ENCODE data around the gene CCDC171. TPM values are rescaled to one million over a fixed set of nuclear protein-coding genes. Genes with fewer than 3 reads are reported as not detected.
"Not testable (repeated sequence)": the region's sequence is repeated elsewhere in the genome, so short reads cannot be mapped to it uniquely, and the experiment has no call there.

The CCDC171 gene
- total RNA-seq, 4 donors from 2014 or later, result 3.2 to 12.4 (median 7.3) TPM

DNA sequence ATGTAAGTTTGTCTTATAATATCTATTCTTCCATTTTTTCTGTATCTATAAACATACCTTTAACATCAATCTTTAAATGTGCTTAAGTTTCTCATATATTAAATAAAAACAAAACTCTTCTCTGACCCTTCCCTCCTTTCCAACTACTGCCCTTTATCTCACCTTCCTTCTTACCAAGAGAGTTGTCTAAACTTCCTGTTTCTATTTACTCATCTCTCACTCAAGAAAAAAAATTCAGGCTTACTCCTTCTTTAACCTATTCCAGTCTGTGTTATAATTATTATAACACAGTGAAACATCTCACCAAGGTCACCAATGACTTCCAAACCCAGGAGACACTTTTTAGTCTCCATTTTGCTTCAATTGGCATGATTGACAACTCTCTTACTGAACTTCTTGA, 140.9 kb downstream of the CCDC171 start:
- Histone ChIP-seq H3K27ac (no peak overlapping the region), H3K36me3 (no peaks in the 10 kb centered on the region), H3K4me1 (no peaks in the 10 kb centered on the region), H3K9me3 (no peaks in the 10 kb centered on the region), H3K27me3 (no peaks in the 10 kb centered on the region), H3K4me3 (no peak overlapping the region)
- no peak for TF ChIP-seq POLR2A (IDR thresholded peaks at IDR 0.05)
- TF ChIP-seq EP300 (IDR thresholded peaks at IDR 0.05), result no peak
- TF ChIP-seq, protein P1, sequence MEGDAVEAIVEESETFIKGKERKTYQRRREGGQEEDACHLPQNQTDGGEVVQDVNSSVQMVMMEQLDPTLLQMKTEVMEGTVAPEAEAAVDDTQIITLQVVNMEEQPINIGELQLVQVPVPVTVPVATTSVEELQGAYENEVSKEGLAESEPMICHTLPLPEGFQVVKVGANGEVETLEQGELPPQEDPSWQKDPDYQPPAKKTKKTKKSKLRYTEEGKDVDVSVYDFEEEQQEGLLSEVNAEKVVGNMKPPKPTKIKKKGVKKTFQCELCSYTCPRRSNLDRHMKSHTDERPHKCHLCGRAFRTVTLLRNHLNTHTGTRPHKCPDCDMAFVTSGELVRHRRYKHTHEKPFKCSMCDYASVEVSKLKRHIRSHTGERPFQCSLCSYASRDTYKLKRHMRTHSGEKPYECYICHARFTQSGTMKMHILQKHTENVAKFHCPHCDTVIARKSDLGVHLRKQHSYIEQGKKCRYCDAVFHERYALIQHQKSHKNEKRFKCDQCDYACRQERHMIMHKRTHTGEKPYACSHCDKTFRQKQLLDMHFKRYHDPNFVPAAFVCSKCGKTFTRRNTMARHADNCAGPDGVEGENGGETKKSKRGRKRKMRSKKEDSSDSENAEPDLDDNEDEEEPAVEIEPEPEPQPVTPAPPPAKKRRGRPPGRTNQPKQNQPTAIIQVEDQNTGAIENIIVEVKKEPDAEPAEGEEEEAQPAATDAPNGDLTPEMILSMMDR (IDR thresholded peaks at IDR 0.05), result no peak
- no peak for TF ChIP-seq POLR2AphosphoS5 (IDR thresholded peaks at IDR 0.05)
- no peak for DNase-seq (ENCODE audit: low spot score in 2 of 2)

DNA sequence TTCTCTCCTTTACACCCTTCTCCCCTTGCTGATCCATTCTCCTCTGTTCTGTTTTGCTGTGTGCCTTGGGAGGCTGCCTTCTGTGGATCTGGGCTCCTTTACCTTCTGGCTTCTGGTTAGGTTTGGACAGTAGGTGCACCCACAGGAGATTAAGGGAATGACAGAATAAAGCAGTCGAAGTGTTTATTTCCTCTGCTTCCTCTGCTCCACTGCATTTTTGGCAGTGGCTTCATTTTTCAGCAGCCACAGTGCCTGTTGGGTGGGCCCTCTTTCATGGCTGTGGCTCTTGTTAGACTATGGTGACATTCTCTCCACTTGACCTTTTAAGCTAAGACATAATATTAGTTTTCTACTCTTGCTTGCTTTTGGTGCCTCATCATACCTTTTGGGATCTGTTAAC, 144.1 kb downstream of the CCDC171 start:
- no peaks in the 10 kb centered on the region for H3K4me1 ChIP-seq
- WGBS, result 38% methylated on average over 1 of the region's 1 CpG
- no peak for DNase-seq (ENCODE audit: low spot score in 2 of 2)
- H3K4me3 ChIP-seq, result no peak overlapping the region
- no peaks in the 10 kb centered on the region for H3K27me3 ChIP-seq
- no peak for TF ChIP-seq POLR2AphosphoS5 (IDR thresholded peaks at IDR 0.05)
- TF ChIP-seq, protein P1 (IDR thresholded peaks at IDR 0.05), result no peak
- TF ChIP-seq EP300 (IDR thresholded peaks at IDR 0.05), result no peak
- no peak for TF ChIP-seq POLR2A (IDR thresholded peaks at IDR 0.05)
- H3K36me3 ChIP-seq, result no peaks in the 10 kb centered on the region
- no peaks in the 10 kb centered on the region for H3K9me3 ChIP-seq
- no peak overlapping the region for H3K27ac ChIP-seq

GRCh38 chr9:15697446-15697851, 144.6 kb downstream of the CCDC171 start:
- WGBS, result 72% methylated on average over 2 of the region's 2 CpGs
- H3K4me1 ChIP-seq, result no peaks in the 10 kb centered on the region
- no peak overlapping the region for H3K27ac ChIP-seq
- TF ChIP-seq POLR2AphosphoS5 (IDR thresholded peaks at IDR 0.05) (no peak), EP300 (IDR thresholded peaks at IDR 0.05) (no peak), POLR2A (IDR thresholded peaks at IDR 0.05) (no peak)
- TF ChIP-seq, protein P1 (IDR thresholded peaks at IDR 0.05), result no peak
- no peak for DNase-seq (ENCODE audit: low spot score in 2 of 2)
- H3K4me3 ChIP-seq, result no peak overlapping the region
- H3K27me3 ChIP-seq, result no peaks in the 10 kb centered on the region
- no peaks in the 10 kb centered on the region for H3K36me3 ChIP-seq
- no peaks in the 10 kb centered on the region for H3K9me3 ChIP-seq

DNA sequence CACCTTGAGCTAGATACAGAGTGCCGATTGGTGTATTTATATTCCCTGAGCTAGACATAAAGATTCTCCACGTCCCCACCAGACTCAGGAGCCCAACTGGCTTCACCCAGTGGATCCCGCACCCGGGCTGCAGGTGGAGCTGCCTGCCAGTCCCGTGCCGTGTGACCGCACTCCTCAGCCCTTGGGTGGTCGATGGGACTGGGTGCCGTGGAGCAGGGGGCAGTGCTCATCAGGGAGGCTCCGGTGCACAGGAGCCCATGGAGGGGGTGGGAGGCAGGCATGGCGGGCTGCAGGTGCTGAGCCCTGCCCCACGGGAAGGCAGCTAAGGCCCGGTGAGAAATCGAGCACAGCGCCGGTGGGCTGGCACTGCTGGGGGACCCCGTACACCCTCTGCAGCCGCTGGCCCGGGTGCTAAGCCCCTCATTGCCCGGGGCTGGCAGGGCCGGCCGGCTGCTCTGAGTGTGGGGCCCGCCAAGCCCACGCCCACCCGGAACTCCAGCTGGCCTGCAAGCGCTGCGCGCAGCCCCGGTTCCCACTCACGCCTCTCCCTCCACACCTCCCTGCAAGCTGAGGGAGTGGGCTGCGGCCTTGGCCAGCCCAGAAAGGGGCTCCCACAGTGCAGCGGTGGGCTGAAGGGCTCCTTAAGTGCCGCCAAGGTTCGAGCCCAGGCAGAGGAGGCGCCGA, 147.2 kb downstream of the CCDC171 start:
- WGBS, result 97% methylated on average over 16 of the region's 36 CpGs
- H3K4me3 ChIP-seq; H3K36me3 ChIP-seq; H3K27me3 ChIP-seq; H3K9me3 ChIP-seq; H3K4me1 ChIP-seq; DNase-seq (ENCODE audit: low spot score in 2 of 2); H3K27ac ChIP-seq: not testable (repeated sequence)

- WGBS, result 88% methylated on average over 3 of the region's 3 CpGs
- TF ChIP-seq POLR2A (IDR thresholded peaks at IDR 0.05) (no peak), POLR2AphosphoS5 (IDR thresholded peaks at IDR 0.05) (no peak), EP300 (IDR thresholded peaks at IDR 0.05) (no peak)
- TF ChIP-seq, protein P1 (IDR thresholded peaks at IDR 0.05), result no peak
- Histone ChIP-seq H3K4me1 (no peaks in the 10 kb centered on the region), H3K9me3 (no peaks in the 10 kb centered on the region), H3K27me3 (no peaks in the 10 kb centered on the region), H3K36me3 (no peaks in the 10 kb centered on the region), H3K27ac (no peak overlapping the region), H3K4me3 (no peak overlapping the region)
- no peak for DNase-seq (ENCODE audit: low spot score in 2 of 2)
These were observed 154.2 kb downstream of the CCDC171 start for GRCh38 chr9:15707000-15707399.

GRCh38 chr9:15711531-15711930, 158.7 kb downstream of the CCDC171 start:
- H3K4me1 ChIP-seq, result no peaks in the 10 kb centered on the region
- TF ChIP-seq, protein P1 (IDR thresholded peaks at IDR 0.05), result no peak
- TF ChIP-seq POLR2AphosphoS5 (IDR thresholded peaks at IDR 0.05), result no peak
- TF ChIP-seq POLR2A (IDR thresholded peaks at IDR 0.05), result no peak
- no peak for TF ChIP-seq EP300 (IDR thresholded peaks at IDR 0.05)
- H3K9me3 ChIP-seq, result no peaks in the 10 kb centered on the region
- H3K4me3 ChIP-seq, result no peak overlapping the region
- 78% methylated on average over 1 of the region's 1 CpG for WGBS
- no peak for DNase-seq (ENCODE audit: low spot score in 2 of 2)
- no peak overlapping the region for H3K27ac ChIP-seq
- no peaks in the 10 kb centered on the region for H3K36me3 ChIP-seq
- H3K27me3 ChIP-seq, result no peaks in the 10 kb centered on the region

All from suprapubic skin (tissue), 4 donors.